IMR-90 (cell line): ENCODE data around the gene PIGC.

ENCODE experiments used
- BHLHE40 ChIP-seq: fragments of 150-350 bp; IDR thresholded peaks from 2 replicates; pipeline ENCODE4 v1.6.1; 2016; ENCODE audit warnings: mild to moderate bottlenecking, low read depth, low read length
- CTCF ChIP-seq: conservative IDR thresholded peaks from 2 replicates; pipeline ENCODE4 v1.5.1; 2012; ENCODE audit warnings: mild to moderate bottlenecking, low read depth, low read length, improper control_type of control experiment
- MAFK ChIP-seq: IDR thresholded peaks from 2 replicates; pipeline ENCODE4 v1.6.1; 2012; ENCODE audit warnings: low read depth, low read length, improper control_type of control experiment
- MXI1 ChIP-seq: IDR thresholded peaks from 2 replicates; pipeline ENCODE4 v1.6.1; 2012; ENCODE audit warnings: low read depth, mild to moderate bottlenecking, low read length, moderate library complexity, borderline replicate concordance
- POLR2A ChIP-seq: IDR thresholded peaks from 2 replicates; pipeline ENCODE4 v1.6.1; 2012; ENCODE audit warnings: mild to moderate bottlenecking, low read depth, low read length
- SMC3 ChIP-seq: fragments of 150-350 bp; IDR thresholded peaks from 2 replicates; pipeline ENCODE4 v1.6.1; 2016; ENCODE audit warnings: low read depth, mild to moderate bottlenecking, antibody characterized with exemption, low read length, moderate library complexity

DNA sequence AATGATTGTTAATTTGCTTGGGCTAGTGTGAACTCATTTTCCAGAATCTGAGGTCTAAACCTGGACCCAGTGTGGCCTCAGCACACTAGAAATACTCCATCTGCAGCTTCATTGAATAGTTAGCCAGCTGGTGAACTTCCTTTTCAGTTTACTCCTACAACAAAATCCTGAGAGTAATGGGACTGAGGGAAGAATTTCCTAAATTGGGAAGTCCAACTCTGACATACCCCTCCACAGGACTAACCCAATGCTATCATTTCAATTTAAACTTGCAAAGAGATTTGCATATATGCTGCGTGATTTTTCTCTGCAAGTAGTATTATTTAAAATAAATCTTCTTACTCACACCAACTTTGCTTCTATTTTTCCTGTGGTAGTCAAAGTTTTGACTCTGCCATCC is 27.8 kb upstream of the PIGC start:
- TF ChIP-seq MAFK (no peak), CTCF (no peak), BHLHE40 (no peak), POLR2A (no peak), MXI1 (no peak), SMC3 (no peak)
